Activated CD4-positive, alpha-beta T cell treated with anti-CD3 and anti-CD28 coated beads for 24 hours (primary cell): ENCODE data around the gene IL18BP.
A peak's percentile ranks its signal among the peaks of the same experiment; 100 is the strongest.

Experiments
- DNase-seq, 2 donors: peaks; one replicate each; pipeline ENCODE4 v3.0.0-alpha.2; 2020; ENCODE audit warnings: low read depth in 2 of 2

Gene IL18BP

DNA sequence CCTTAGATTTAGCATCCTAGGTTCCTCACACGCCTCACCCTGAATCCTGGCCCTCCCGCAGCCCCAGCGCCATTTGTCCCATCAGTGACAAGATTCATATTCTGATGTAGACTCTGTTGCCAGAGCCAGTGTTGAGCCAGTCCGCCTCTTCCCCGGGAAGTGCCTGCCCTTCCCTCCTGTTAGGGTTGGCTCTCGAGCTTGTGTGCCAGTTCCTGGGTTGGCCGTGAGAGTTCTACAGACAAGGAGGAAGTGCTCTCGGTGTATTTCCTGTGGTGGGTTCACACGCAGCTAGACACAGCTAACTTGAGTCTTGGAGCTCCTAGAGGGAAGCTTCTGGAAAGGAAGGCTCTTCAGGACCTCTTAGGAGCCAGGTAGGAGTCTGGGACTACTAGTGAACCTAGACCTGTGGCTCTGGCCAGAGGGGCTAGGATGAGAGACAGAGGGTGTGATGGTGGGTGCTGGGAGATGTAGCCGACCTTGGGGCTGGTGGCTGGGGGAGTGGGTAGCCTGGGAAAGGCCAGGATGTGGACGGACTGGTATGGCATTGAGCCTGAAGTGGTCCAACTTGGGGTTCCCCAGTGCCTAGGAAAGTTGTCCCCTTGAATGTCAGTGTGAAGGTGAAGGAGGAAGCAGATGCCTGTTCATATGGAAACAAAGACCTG, at the start of gene IL18BP:
Gene IL18BP, plus strand, starts transcription at position 261 of the 662 bp plus-strand sequence. CDS start 1,076 bp downstream, outside the sequence.
- no peak for DNase-seq

DNA sequence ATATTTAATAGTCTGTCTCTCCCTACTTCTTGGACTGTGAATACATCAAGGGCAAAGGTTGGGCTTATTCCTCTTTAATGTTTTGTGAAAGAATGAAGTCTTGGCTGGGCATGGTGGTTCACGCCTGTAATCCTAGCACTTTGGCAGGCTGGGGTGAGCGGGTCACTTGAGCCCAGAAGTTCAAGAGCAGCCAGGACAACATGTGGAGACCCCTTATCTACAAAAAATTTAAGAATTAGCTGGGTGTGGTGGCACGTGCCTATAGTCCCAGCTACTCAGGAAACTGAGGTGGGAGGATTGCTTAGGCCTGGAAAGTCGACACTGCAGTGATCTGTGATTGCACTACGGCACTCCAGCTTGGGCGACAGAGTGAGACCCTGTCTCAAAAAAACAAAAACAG, 49.7 kb upstream of the IL18BP start:
- no peak for DNase-seq

DNA sequence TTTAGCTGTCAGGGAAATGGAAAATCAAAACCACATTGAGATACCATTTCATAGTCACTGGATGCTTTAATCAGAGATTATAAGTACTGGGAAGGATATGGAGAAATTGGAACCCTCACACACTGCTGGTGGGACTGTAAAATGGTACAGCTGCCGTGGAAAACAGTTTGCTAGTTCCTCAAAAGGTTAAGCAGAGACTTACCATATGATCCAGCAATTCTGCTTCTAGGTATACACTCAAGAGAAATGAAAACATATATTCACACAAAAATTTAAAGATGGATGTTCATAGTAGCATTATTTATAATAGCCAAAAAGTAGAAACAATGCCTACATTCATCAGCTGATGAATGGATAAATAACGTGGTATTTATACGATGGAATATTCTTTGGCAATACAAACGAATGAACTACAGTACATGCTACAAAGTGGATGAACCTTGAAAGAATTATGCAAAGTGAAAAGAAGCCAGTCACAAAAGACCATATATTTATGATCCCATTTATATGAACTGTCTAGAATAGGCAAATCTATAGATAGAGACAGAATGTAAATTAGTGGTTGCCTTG, 46.9 kb upstream of the IL18BP start:
- DNase-seq, result no peak

DNA sequence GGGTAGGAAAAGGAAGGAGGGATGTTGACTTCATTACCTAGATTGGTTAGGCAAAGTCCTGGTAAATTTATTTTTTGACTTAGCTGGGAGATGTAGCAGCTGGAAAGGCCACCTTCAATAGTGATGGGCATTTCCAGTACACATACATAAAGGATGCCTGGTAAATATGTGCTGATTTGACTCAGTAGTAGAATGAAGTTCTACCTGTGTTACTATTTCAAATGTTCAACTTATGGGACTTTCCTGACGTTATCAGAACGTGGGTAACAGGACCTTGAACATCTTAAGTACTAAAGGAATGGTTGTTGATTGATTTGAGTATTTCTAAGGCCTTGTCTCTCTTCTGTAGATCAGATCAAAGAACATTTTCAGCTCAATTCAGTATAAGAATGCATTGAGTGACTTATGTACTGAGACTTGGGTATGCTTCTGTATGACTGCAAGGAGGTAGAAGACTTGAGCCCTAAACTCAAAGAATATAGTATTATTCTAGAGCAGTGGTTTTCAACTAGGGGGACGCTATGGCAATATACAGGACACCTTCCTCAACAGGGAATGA, 42.7 kb upstream of the IL18BP start:
- no peak for DNase-seq

DNA sequence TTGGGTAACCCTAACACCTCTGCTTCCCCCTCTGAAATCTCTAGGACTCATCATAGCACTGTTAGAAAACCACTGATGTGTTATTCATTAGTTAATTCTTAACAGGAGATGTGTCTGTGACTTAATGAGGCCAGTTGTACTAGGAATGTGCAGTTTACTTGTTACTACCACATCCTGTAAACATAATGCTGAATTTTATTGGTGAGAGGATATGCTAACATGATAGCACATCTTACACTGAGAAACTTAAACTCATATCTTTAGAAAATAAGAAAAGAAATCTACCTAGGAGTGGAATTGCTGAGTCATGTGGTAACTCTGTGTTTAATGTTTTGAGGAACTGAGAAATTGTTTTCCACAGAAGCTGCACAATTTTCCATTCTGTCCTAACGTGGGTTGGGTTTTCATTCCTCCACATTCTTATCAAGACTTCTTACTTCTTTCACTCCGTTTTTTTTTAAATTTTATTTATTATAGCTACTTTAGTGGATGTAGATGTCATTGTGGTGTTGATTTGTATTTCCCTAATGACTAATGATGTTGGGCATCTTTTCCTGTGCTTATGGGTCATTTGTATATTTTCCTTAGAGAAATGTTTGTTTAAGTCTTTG, 36.2 kb upstream of the IL18BP start:
- no peak for DNase-seq

DNA sequence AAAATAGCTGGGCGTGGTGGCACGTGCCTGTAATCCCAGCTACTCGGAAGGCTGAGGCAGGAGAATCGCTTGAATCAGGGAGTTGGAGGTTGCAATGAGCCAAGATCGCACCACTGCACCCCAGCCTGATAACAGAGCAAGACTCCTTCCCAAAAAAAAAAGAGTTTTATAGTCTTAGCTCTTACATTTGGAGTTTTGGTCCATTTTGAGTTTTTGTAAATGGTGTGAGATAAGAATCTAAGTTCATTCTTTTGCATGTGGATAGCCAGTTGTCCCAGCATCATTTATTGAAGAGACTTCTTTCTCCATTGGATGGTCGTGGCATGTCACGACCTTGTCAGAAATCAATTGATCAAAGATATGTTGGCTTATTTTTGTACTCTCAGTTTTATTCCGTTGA, 35.2 kb upstream of the IL18BP start:
- DNase-seq, result no peak

DNA sequence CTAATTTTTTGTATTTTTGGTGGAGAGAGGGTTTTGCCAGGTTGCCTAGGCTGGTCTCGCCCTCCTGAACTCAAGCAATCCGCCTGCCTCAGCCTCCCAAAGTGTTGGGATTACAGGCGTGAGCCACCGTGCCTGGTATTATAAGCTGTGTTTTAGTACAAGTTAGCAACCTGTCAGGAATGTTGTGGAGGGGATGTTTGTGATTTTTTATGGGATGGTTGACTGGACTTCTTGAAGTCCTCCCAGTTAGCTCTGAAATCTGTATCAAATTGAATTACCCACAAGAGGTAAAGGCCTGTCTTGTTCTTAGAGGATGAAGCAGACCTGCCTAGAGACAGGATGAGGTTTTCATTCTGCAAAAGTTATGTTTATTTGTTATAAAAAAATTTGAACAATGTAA, 34.1 kb upstream of the IL18BP start:
- DNase-seq, result no peak

DNA sequence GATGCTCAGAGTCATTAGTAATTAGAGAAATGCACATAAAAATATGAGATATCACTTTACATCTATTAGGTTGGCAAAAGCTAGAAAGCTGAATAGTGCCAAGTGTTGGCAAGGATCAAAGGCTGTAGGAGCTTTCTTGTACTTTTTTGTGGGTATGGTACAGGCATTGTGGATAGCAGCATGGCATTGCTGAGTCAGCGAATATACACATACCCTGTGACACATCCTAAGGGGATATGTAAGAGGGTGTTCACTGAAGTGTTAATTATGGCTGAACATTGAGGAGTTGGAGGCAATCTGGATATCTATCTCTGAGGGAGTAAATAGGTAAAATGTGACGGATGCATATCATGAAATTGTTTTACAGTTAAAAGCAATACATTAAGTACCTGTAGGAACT, 27.0 kb upstream of the IL18BP start:
- no peak for DNase-seq

DNA sequence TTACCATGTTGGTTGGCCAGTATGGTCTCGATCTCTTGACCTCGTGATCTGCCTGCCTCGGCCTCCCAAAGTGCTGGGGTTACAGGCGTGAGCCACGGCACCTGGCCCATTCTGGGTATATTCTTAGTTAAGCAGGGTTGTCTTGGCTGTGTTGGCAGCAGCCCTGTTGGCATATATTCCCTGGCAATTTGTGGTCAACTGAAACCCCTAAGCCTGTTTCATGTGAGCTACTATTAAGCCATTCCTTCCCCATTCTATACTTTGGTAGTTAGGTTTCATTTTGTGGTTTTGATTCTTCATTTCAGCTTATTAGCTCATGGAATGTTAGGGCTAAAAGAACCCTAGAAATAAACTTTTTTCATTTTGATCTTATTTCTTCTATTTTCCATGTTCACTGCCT, 22.2 kb upstream of the IL18BP start:
- no peak for DNase-seq

DNA sequence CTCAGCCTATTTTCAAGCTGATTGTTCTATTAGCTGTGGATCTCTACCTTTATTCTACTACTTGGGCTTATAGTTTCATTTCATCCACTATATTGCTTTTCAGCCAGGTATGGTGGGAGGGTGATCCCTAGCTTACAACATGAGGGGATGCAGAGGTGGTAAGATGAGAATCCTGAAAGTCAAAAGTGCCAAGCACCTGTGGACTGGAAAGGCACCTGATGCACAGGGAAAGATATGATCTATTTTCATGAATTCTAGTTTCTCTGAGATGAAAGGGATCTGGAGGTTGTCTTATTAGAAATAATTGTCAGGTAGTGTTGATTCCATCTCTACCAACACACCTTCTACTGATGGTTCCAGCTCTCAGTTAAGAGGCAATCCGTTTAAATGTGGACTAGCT, 21.6 kb upstream of the IL18BP start:
- DNase-seq, result no peak

DNA sequence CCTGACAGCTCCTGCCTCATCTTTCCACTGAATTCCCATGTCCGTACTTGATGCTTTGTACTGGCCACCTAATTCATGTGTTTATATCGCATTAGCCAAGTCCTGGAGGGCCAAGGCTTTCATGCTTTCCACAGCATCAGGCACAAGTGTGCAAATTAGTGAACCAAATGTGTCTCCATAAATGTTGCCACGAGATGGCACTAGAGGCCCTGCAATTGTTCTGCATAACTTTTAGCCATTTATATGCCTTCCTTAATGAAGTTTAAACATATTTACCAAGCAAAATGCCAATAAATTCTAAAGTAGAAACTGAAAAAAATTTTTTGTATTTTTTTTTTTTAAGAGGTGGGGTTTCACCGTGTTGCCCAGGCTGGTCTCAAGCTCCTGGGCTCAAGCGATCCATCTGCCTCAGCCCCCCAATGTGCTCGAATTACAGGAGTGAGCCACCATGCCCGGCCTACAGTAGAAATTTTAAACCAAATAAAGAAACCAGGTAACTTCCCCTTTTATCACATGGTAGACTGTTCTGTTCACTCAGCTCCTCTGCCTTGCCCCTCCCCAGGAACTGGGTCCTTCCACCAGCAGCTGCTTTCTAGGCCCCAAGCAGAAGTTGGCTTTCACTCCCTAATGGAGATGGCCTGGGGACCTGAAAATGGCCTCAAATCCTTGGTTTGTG, 20.8 kb upstream of the IL18BP start:
- peak; percentile 32 to 33 for DNase-seq

DNA sequence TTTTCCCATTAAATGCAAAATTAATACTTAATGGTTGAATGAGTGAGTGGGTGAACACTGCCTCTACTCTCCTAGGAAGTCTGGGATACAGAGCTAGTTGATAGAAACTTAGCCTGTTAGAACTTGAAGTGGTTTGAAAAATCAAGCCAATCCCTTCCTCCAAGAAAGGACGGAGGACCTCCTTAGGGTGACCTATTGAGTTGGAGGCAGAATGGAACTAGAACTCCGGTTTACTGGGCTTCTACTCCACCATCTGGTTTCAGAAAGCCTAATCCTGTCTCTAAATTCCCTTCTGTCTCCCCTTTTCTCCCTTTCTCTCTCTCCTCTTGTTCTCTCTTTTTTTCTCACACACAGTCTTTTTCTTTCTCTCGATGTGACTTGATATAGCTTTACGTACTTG, 19.6 kb upstream of the IL18BP start:
- no peak for DNase-seq

DNA sequence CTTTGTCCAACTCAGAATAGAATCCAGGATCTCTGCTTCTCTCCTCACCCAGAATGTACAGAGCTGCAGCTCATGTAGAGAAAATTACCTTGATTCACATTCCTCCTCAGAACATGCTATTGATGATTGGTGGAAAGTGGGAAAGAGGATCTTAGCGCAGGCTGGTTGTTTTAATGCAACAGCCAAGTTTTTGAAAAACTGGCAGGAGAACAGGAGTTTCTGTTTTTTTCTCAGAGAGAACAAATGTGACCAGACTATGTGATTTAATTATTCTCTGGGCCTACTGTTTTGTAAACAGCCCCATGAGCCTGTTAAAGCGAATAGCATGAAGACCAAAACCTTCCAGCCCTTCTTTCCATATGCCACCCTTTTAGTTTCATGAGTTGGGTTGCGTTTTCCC, 19.1 kb upstream of the IL18BP start:
- no peak for DNase-seq

DNA sequence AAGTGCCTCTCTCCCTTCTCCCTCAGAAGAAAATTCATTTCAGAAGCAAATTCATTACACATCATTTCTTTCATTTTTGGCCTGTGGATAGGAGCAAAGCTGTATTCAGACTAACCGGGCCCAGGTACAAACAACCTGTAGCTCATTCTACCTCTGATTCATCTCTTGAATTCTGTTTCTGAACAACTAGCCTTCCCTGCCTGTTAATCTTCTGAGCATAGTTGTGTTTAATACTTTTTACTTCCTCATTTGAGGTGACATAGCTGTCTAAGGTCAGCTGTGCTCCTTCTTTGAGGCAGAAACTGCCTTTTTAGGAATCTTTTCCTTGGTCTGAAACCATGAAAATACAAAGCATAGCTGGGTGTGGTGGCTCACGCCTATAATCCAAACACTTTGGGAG, 12.6 kb upstream of the IL18BP start:
- no peak for DNase-seq

DNA sequence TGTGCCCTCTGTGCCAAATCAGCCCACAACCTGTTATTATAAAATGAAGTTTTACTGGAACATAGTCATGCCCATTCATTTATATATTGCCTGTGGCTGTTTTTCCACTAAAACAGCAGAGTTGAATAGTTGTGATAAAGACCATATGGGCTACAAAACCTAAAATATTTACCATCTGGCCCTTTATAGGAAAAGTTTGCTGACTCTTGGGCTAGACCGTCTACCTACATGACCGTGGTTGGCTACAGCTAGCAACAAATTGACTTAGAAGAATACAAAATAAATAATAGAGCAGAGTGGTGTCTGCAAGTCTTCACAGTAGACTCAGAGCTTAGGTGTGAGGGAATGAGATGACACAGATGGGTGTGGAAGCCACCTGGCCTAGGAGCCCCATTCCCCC, 11.2 kb upstream of the IL18BP start:
- DNase-seq, result no peak

DNA sequence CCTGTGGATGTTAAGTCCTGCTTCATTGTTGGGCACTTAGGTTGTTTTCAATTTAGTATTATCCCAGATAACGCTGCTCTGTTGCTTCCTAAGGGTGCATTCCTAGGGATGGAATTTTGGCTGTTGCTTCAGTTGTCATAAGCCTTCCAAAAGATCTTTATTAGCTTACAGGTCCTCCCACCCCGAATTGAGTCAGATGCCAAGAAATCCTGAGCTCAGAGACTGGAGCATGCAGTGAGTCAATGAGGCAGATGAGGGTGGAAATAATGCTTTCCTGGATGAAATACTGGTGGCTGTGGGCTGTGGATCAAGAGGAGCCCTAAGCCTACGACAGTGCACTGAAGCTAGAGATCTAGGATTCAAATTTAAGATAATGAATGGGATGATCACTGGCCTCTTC, 10.7 kb upstream of the IL18BP start:
- no peak for DNase-seq

DNA sequence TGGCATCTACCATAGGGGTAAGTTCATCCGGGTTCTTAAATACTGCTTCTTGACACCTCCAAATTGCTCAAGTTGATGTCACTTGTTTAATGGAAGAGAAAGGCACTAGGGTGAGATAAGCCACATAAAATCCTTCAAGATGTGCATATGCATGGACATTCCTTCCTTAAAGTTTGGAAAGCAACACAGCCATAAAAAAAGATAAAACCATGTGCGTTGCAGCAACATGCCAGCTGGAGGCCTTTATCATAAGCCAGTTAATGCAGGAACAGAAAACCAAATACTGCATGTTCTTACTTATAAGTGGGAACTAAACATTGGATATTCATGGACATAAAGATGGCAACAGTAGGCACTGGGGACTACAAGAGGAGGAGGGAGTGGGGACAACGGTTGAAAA, 8.0 kb upstream of the IL18BP start:
- DNase-seq, result no peak

DNA sequence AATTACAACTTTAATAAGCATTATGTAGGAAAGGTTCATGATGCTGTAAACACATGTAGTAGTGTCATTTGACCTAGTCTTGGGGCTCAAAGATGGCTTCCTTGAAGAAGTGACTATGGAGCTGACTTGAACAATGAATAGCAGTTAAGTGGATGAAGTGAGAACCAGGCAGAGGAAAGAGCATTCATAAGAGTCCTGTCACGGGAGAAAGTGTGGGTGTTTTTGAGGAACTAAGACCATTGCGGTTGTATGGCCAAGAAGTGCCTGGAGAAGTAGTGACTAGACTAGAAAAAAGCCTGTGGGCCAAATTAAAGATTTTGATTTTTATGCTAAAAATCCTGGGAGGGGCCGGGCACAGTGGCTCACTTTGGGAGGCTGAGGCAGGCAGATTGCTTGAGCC, 7.2 kb upstream of the IL18BP start:
- DNase-seq, result no peak

DNA sequence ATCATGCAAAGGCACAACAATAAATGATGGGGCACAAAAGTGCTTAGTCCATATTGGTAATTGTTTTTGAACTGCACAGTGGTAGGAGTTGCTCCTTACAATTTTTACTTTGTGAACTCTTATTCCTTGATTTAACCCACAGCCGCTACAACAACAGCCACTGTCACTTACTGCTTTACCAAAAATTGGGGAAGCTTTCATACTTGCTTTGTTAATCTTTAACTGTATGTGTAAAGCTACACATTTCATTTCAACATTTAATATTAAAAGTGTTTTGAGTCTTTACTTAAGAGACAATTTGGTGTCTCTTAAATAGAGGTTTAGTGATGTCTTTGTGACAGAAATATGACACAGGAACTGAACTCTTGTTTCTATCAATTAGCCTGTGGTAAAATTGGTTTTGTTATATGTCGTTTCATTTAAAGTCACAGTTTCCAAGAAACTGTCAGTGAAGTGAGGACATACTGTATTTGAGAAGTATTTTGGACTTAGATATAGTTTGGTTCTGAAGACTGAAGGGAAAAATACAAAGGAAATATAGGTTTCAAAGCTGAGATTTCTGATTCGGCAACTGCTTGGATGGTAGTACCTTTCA, 6.5 kb upstream of the IL18BP start:
- DNase-seq, result no peak

DNA sequence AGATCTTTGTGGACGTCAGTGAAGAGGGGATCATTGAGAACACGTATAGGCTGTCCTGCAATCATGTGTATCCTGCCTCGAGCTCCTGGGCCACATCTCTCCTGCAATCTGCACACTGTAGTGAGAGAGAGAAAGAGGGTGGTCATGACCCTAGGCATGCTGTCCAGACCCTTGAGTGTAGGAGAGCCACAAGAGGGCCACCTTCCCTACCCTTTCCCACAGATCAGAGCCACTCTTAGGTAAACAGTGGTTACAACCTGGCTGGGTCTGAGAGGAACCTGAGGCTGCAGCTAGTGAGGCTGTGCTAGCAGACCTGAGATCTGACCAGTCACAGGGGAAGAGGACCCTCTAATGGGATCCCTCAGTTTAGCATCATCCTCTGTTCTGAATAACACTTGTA, 3.9 kb upstream of the IL18BP start:
- no peak for DNase-seq

DNA sequence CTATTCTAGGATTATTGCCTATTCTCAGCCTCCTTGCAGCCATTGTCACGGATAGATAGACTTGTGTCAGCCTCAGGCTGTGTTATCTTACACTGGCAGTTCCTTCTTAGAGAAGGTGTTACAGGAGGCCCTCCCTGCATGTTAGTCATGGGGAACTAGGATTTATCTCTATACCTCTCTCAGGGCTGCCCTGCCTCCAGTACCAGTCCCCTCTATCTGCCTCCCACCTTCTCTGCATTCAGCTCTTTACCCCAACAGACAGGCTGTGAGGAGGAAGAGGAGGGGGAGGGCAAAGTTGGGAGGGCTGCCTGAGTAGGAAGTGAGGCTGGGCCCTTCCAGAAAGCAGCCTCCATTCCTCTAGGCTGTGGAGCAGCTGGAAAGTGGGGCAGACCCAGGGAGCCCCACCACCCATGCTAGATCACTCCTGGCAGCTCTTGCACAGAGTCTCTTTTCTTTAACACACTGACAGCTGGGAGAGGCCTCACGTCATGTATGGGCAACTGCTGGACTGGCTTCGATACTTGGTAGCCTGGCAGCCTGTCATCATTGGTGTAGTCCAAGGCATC, 2.9 kb upstream of the IL18BP start:
- DNase-seq, result no peak

DNA sequence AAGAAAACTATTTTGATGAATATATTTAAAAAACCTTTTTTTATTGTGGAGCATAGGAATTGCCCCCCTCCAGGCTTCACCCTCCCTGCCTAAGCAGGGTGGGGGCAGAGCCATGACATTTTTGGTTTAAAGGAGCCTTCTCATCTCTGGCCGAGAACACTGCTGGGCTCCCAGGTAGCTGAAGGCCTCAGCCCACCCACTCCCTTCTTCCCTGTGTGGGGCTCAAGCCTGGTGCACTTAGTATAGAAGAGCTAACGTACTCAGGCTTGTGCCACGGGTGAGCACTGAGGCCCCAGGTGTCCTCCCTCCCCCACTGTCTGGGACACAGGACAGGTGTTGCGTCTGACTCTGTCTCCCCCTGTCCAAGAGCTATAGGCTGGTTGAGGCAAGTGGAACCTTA, 2.2 kb upstream of the IL18BP start:
- DNase-seq, result no peak
